ENCODE measurements around the gene MPDU1.

GRCh38 chr17:7570351-7570750, 13.3 kb upstream of the MPDU1 start:
- TF ChIP-seq KDM5B (CRISPR knock-in tag; IDR thresholded peaks at IDR 0.05; ENCODE audit: borderline replicate concordance), result no peak
- no peak for TF ChIP-seq SMAD1 (CRISPR knock-in tag; IDR thresholded peaks at IDR 0.05; ENCODE audit: borderline replicate concordance, low read depth)
- TF ChIP-seq NFIB (CRISPR knock-in tag; IDR thresholded peaks at IDR 0.05; ENCODE audit: borderline replicate concordance), result no peak
- TF ChIP-seq BCLAF1 (IDR thresholded peaks at IDR 0.05), result no peak
- no peak for TF ChIP-seq HBP1 (CRISPR knock-in tag; IDR thresholded peaks at IDR 0.05; ENCODE audit: low read depth)
- no peak for TF ChIP-seq ZBTB40 (IDR thresholded peaks at IDR 0.05)
- no peak for TF ChIP-seq ZBTB40 (CRISPR knock-in tag; IDR thresholded peaks at IDR 0.05)
- no peak for TF ChIP-seq ATF2 (CRISPR knock-in tag; IDR thresholded peaks at IDR 0.05)
- TF ChIP-seq SP5 (CRISPR knock-in tag; IDR thresholded peaks at IDR 0.05; ENCODE audit: borderline replicate concordance, low read depth), result no peak
- no peak for TF ChIP-seq FIP1L1 (IDR thresholded peaks at IDR 0.05; ENCODE audit: borderline replicate concordance, insufficient read depth, low read depth, low read length)
- TF ChIP-seq ZNF3 (CRISPR knock-in tag; IDR thresholded peaks at IDR 0.05), result no peak
- no peak for TF ChIP-seq SUZ12 (IDR thresholded peaks at IDR 0.05; ENCODE audit: low read depth, low read length)
- no peak for TF ChIP-seq ZBTB1 (CRISPR knock-in tag; IDR thresholded peaks at IDR 0.05; ENCODE audit: borderline replicate concordance)
- no peak for TF ChIP-seq JUNB (CRISPR knock-in tag; IDR thresholded peaks at IDR 0.05; ENCODE audit: borderline replicate concordance)

Measured in HepG2 (cell line).